HT1080 (cell line): Measurements from ENCODE around the gene RNF152. TPM values are rescaled to one million over a fixed set of nuclear protein-coding genes. Genes with fewer than 3 reads are reported as not detected.

Source experiments
- DNase-seq: peaks from one replicate; pipeline ENCODE4 v3.0.0-alpha.2; 2015; ENCODE audit warnings: low read depth
- polyA plus RNA-seq, 2 experiments: library from polyadenylated mRNA; depleted of rRNA; stranded (reverse); fragments of >200 nt; gene quantifications; 2 replicates each; pipeline ENCODE4 v1.2.3, GENCODE V29; 2015
- total RNA-seq: library from RNA; depleted of rRNA; stranded (reverse); fragments of >200 nt; shearing (Covaris generic); gene quantifications from 2 replicates; pipeline ENCODE4 v1.2.3, GENCODE V29; 2014; rRNA removed

RNF152 gene, protein sequence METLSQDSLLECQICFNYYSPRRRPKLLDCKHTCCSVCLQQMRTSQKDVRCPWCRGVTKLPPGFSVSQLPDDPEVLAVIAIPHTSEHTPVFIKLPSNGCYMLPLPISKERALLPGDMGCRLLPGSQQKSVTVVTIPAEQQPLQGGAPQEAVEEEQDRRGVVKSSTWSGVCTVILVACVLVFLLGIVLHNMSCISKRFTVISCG
- 3.1 and 4.0 TPM in 2 replicates for total RNA-seq
- 1.6 and 4.7 TPM in 2 replicates for polyA plus RNA-seq (2015; cell fraction: cytosol; rRNA removed)
- polyA plus RNA-seq (2015; cell fraction: nucleus; rRNA removed), result 1.2 and 1.8 TPM in 2 replicates

DNA sequence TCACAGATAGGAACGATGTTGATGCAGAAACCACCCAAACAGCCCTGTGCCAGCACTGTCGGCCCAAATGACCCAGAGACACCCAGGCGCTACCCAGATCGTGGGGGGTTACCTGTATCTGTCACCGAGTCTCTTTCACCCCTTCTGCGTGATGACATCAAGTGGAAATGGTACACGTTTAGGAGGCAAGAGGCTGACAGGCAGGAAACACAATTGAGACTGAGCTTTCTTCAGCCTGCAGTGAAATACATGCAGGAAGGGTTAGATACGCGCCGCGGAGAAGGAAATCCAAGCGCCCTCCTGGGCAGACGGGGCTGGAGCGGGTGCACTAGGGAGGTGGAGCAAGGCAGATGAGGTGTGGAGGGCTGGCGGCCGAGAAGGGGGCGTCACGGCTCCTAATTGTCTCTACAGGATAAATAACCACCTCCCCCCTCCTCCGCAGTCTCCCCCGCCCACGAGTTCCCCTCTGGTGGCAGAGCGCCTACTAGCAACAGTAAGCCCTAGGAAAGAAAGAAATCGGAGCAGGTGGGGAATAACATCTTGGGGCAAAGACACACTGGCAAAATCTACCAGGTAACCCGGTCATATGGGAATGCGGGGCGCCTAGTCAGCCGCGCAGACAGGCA lies at the start of gene RNF152:
RNF152 (minus strand) TSS at position 325 of the 626 bp plus-strand sequence. CDS start 76,544 bp downstream, outside the sequence.
- DNase-seq, result no peak

DNA sequence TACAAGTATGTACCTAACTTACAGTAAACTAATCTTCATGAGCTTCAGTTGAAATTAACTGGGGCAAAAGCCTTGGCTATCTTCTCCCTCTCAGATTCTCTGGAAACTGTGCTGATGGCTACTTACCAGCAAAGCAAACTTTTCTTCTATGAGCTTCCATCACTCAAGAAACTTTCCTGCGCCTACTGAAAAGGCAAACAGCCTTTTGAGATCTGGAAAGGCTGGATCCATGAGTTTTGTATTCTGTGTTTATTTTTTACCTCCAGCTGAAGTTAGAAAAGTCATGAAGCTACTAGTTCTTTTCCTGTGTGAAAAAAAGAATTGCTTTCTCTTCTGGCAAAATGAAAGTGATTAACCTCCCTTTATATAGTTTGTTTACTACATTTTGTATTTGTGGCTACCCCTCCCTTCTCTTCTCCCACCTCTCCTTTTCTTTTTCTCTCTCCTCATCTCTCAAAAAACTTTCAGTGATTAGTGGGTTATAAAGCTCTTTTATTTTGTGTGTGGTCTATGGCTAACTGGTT lies 49.2 kb upstream of the RNF152 start:
- no peak for DNase-seq

DNA sequence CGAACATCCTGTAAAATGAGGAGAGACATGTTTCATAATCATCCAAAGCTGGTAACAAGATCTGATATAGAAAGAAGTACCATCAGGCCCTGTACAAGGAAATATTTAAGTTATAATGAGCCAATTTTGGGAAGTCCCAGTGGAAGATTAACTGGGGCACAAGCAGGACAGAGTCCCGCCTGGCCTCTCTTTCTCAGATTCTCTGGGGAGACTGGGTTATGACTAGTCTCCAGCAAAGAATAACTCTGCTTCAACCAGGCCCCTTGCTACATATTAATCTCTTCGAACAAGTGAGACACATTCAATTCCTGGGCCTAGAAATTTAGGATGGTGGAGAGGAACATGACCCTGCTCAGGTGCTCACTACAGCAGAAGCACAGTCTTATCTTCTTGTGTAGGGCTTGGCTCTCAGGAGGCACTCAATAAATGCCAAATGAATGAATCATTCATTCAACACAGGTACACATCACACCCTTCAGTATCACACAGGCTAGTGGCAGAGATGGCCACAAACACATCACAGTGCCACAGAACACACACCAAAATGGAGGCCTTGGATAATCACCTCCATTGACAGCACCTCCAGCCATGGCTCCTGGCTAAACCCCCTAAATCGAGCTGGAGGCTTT lies 46.4 kb upstream of the RNF152 start:
- no peak for DNase-seq

DNA sequence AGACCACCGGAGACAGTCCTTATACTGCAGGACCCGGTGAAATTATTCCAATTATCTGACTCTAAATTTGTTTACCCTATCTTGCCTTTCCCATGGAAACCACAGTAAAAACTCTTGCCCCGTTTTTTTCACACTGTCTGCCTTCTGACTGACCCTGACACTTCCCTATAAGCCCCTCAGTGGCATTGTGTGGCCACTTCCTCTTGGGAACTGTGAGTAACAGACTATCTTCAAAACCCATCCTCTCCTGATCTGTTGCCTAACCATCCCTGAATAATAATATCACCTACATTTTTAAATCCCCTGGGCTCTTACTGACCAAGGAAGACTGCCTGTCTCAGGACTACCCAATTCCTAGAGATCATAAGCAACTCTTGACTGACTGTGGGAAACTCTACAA lies 42.6 kb upstream of the RNF152 start:
- no peak for DNase-seq

DNA sequence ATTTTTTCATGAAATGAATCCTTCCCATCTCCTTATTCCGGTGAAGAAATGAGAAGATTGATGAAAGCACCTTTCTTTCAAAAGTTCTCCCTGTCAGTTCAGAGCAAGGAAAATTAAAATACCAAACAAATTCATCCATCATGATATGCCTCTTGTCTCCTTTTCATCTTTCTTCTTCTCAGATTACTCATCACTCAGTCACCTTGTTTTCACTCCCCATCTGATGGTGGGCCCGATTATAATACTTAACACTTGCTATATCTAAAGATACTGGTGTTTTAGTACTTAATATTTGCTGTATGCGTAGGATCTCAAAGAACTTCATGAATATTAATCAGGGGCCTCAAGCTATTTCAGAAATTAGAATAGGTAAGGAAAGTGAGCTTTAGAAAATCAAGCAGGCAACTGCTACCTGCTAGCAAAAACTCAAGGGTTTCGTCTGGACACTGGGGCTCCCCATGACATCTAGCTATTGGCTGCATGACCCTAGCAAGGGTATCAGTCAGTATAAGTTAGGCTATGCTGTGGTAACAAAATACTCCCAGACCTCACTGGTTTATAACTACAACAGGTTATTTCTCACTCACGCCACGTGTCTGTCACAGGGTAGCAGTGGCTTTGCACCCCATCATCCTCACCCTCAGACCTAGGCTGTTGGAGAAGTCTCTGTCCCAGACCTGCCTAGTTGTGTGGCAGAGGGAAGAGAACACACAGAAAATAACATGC lies 39.0 kb upstream of the RNF152 start:
- DNase-seq, result no peak

DNA sequence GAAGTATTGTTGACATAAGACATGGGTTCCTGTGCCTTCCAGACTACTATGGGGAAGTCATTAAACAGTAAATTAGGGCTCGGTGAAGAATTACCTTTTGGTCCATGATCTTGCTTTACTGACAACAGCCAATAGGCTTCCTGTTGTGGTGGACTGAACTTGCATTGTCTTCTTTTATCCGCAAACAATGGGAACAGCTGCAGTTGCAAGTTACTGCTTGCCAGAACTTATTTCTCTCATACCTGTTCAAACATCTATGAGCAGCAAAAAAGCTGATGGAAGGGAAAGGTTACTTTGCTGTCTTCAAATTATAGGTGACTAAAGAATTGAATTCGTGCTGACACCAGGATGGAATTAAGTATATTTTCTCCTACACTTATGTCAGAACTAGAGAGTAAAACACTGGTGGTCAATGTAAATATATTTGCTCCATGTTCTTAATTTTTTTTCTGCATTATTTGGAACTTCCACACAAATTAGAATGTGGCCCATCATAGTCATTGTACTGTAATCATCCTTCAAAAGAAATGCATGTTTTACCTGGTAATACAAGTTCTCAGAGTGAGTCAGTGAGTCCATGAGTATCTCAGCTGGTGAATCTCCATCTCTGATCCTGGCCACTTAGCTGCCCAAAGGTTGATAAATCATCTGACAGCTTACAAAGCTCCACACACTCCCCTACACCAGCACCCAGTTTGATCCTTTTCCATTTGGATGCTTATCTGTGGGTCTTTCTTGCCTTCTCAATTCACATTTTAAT lies 37.3 kb upstream of the RNF152 start:
- no peak for DNase-seq

DNA sequence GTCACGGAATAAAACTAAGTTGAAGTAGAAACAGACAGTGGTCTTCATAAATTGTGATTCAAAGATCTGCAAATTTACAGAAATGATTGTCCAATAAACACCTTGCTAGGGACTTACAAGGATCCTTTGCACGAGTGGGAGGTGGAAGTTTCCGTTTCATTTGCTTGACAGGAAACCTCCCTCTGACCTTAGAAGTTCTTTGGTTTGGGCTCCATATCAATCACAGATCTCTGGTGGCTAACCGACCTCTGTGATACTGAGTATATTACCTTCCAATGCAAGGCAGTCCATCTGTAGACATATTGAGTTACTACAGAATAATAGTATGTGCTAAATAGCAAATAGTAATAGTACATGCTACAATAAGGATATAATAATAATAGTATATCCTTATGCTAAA lies 33.7 kb upstream of the RNF152 start:
- no peak for DNase-seq

DNA sequence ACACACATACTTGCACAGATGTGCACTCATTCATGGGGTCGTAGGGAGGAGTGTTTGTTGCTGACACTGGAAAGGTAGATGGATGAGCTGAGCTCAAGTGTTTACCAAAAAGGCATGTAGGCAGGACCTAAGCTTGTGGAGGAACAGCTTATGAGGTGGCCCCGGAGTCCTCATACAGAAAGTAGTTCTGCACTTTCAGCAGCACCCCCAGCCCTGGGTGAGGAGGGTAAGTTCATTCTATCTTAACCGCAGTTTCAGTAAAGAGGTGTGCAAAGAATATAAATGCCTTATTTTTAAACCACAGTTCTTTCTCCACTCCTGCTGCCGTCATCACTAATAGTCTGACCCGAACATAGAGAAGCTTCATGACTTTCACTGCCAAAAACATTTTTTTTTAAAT lies 31.7 kb upstream of the RNF152 start:
- no peak for DNase-seq

DNA sequence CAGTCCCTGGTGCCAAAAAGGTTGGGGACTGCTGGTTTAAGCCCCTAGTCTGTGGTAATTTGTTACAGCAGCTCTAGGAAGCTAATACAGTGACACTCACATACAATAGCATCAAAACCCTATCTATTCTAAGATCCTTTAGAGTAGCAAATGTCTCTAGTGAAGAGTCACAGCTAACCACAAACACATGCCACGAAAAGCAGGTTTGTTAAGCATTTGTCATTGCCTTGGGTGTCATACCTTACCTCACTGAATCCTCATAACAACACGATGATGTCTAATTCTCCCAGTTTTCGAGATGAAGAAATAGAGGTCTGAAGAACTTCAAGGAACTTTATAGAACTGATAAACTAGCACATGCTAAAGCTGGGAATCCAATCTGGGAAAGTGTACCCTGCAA lies 29.6 kb upstream of the RNF152 start:
- DNase-seq, result no peak

DNA sequence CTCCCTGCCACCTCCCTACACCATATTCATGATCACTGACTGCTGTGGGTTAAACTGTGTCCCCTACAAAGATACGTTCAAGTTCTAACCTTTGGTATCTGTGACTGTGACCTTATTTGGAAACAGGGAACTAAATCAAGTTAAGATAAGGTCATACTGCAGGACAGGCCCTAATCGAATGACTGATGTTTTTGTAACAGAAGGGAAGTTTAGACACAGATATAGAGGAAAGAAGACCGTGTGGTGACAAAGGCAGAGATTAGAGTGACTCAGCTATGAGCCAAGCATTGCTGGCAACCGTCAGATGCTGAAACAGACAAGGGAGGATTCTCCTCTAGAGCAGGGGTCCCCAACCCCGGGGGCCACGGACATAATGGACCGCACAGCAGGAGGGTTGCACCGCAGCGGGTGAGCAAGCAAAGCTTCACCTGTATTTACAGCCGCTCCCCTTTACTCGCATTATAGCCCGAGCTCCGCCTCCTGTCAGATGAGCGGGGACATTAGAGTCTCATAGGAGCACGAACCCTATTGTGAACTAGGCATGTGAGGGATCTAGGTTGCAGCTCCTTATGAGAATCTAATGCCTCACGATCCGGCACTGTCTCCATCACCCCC lies 28.9 kb upstream of the RNF152 start:
- no peak for DNase-seq

DNA sequence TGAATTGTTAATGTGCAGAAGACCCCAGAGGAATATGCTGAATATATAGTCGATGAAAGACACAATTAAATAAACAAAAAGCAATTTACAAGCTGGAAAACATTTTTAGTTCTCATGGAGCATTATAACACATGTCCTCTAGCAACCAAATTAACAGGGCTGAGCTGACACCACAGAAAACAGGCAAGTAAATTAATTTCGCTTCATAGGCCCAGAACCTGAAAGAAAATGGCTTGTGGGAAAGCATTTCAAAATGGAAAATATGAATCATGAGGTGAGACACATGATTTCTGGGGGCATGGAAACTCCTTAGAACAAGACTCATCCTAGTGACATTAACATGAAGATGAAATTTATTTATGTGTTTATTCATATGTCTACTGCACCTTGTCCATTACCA lies 25.0 kb upstream of the RNF152 start:
- no peak for DNase-seq

DNA sequence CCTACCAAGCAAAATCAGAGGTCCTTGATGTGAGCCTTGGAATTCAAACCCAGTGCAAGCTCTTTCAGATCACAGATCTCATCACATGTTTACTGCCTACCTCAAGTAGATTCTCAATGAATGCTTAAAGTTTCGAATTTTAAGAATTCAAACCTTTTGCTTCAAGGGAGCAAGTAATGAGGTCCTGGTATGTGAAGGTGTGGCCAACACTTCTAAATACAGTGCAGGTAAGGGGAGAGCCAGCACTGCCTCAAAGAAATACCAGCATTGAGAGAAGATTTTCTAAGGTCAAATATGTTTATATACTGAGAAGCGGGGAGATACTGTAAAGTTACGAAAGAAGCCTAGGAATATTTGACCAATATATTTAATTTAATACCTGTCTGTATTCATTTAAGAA lies 19.7 kb upstream of the RNF152 start:
- no peak for DNase-seq

DNA sequence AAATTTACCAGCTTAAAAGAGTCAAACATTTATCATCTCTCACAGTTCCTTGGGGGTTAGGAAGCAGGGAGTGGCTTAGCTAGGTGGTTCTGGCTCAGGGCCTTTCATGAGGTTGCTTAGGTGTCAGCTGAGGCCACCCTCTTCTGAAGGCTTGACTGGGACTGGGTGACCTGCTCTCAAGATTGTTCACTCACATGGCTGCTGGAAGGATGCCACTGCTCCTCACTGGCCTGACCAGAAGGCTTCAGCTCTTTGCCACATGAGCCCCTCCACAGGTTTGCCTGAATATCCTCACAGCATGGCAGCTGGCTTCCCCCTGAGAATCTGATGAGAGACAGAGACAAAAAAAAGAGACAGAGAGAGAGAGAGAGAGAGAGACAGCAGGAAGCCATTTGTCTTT lies 17.3 kb upstream of the RNF152 start:
- no peak for DNase-seq

DNA sequence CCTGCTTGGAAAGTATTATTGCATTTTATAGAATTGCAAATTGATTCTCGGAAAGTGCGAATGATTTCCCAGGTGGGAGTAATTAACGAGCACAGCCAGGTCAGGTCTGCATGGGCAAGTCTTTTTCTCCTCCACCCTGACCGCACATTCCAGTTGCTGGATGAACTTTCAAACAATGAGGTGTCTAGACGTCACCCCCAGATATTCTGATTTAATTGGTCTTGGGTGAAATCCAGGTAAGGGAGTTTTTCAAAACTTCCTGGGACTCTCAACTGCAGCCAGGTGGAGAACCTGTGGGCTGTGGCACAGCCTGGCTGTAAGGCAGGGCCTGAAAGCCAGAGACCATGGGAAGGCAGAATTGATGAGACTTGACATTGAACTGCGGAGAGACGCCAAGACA lies 15.9 kb upstream of the RNF152 start:
- DNase-seq, result no peak

DNA sequence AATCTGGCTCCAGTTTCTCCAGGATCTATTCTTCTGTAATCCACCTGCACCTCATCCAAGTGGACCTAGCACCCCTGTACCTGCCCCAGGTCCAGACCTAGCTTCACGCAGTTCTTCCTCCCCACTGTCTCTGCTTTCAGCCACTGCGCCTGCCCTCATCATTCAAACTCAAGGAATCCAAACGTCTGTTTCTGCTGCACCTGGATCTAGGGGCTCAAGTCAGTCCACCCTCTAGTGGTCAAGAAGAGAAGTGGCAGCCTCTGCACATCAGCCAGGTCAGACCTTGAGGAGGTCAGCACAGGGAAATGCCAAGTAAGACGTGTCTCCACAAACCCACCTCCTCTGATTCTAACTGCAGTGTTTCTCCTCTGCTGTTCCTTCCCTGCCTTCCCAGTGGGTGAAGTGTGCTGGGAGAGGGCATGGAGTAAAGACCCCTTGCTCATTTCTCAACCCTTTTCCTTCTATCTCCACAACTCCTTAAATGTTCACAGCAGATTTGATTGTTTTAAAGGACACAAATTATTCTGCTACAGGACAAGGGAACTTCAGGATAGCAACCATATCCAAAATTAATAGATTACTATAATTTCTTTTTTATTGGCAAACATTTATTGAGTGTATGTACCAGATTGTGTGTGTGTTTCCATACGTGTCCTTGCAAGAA lies 8.6 kb upstream of the RNF152 start:
- DNase-seq, result peak; percentile 50

DNA sequence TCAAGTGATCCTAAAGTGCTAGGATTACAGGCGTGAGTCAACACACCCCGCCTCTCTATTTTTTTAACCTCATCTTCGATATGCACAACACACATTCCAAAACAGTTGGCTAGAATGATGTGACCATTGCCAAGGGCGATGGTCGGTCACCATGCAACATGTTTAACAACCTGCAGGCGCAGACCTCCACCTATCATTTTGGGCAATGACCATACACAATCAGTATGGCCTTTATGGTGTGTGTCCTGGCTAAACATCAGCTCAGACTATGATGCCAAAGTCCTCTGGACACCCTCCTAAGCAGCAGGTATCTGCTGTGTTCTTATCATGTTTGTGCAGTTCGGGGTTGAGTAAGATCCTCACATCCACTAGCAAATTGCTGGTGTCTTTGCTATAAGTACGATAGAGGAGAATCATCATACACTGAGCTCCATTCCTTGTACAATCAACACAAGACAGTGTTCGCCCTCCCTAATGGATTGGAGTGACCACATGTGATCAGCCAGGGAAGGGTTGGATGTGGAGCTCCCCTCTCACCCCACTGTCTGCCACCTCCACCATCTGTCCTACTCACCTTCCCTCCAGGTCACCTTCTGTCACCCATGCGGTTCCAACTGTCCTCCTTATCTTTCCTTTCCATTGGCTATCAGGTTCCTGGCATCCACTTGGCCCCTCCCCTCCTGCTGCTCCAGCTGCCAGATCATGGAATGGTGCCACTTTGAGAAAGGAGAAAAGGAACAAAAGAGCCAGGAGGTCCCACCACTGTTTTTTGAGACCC lies 7.9 kb upstream of the RNF152 start:
- no peak for DNase-seq

DNA sequence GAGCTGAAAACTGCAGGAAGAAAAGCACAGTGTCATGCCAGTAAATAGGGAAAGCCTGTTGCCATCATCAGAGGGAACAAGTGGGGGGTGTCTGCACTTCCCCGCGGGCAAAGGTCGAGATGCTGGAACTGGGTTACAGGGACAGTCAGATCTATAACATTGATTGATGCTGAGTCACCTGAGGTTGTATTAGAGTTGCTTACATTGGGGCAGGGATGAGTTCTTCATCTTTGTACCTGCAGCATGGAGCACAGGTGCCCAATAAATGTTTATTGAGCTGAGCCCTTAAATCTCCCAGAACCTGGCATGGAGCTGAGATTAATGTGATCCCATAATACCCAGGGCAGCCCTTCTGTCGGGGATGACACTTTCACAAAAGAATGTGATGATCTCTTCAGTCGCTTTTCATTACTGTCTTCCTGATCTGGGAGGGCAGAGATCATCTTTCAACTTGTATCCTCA lies 5.9 kb upstream of the RNF152 start:
- no peak for DNase-seq

DNA sequence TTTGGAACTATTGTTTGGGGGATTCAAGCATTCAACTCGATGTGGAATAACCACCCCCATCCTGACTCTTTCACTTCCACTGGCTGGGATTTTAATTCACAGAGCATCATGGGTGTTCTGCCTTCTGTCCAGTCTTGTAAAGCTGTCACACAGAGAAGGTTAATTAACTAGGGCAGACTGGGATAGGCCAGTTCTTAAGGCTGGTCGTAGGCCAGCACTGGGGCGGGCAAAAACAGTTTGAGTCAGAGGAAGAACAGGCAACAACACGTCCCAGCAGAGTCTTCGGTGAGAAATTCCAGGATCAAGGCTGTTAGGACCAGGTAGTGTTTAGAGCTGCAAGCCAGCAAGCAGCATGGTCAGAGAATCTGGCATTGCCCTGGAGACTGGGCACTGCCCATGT lies 4.0 kb upstream of the RNF152 start:
- DNase-seq, result peak; percentile 55

DNA sequence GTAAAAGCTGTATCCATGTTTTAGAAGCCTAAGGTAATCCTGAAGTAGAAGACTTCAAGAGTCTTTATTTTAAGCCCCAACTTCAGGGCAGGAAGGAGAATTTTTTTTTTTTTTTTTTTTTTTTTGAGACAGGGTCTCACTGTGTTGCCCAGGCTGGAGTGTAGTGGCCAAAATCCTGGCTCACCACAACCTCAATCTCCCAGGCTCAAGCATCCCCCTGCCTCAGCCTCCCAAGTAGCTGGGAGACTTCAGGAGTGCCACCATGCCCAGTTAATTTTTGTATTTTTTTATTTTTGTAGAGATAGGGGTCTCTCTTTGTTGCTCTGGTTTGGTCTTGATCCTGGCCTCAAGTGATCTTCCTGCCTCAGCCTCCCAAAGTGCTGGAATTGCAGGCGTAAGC lies 3.3 kb upstream of the RNF152 start:
- DNase-seq, result no peak
